RPMI7951 (cell line): ENCODE data around the gene CLDN2. TPM values are rescaled to one million over a fixed set of nuclear protein-coding genes. Genes with fewer than 3 reads are reported as not detected.
"Not testable (repeated sequence)": the region's sequence is repeated elsewhere in the genome, so short reads cannot be mapped to it uniquely, and the experiment has no call there.

ENCODE experiments used
- DNase-seq: peaks from one replicate; pipeline ENCODE4 v3.0.0-alpha.2; 2012; ENCODE audit warnings: low read depth
- total RNA-seq: library from RNA; depleted of rRNA; stranded (reverse); fragments of >200 nt; shearing (Covaris generic); gene quantifications from 2 replicates; pipeline ENCODE4 v1.2.3, GENCODE V29; 2014; rRNA removed

Gene CLDN2
- total RNA-seq, 1 experiment from 2014 or later = not detected

DNA sequence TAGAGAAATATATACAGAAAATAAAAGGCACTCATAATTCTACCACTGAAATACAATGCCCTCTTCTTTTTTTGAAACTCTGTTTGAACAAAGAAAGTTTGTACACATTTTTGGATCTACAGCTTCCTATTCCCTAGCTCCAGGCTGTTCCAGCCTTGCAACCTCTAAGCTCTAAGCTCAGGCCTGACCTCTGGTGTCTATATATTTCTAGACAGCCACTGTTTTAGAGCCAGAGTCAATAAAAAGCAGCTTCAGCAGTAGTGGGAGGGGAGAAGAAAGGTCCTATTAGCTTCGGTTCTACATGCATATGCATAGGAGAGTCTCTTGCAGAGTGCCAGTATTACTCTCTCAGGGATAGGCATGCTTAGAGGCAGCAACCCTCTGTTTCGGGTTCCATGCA lies 39.7 kb downstream of the CLDN2 start:
- peak; percentile 3 for DNase-seq

DNA sequence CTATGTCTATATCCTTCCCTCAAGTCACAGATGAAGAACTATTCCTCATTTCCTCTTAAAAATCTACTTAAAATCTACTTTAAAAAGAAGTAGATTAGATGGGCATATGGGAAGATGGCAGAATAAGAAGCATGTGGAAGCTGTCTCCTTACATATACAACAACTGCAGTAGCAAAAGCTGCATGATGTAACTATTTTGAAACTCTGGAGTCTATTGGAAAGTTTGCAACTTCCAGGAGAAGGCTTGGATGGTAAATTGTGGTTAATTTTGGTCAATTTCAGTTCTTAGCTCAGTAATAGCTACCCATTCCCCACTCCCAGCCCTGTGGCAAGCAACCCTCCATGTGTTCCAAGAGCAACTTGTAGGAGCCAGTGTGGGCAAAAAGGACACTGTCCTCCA lies 42.9 kb downstream of the CLDN2 start:
- DNase-seq = no peak

DNA sequence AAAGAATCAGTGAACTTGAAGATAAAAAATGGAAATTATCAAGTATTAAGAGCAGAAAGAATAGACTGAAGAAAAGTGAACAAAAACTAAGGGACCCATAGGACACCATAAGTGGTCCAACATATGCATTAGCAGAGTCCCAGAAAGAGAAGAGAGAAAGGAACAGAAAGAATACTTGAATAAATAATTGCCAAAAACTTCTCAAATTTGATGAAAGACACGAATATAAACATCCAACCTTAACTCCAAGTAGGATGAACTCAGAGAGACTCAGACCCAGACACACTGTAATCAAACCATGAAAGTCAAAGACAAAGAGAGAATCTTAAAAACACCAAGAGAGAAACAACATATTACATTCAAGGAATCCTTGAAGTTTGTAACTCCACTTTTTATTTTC lies 44.1 kb downstream of the CLDN2 start:
- no peak for DNase-seq

DNA sequence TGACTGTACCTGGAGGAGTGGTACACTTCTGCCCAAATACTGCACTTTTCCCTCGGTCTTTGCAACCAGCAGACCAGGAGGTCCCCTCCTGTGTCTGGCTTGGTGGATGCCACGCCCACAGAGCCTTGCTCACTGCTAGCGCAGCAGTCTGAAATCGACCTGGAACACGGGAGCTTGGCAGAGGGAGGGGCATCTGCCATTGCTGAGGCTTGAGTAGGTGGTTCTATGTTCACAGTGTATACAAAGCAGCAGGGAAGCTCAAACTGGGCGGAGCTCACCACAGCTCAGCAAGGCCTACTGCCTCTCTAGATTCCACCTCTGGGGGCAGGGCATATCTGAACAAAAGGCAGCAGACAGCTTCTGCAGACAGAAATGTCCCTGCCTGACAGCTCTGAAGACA lies 46.3 kb downstream of the CLDN2 start:
- DNase-seq = not testable (repeated sequence)

DNA sequence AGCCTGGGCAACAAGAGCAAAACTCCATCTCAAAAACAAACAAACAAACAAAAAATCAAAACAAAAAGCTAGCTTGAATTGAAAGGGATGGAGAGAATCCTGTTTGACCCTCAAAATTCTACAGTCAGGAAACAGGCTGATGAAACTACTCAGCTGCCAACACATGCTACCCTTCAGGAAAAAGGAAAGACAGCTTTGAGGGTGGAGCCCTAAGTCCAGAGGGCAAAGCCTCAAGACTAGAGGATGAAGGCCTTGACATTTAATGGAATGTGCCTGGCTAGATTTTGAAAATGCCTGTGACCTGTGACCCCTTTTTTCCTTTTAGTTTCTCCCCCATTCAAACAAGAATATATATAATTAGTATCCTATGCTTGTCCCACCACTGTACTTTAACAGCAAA lies 52.7 kb downstream of the CLDN2 start:
- DNase-seq = no peak

DNA sequence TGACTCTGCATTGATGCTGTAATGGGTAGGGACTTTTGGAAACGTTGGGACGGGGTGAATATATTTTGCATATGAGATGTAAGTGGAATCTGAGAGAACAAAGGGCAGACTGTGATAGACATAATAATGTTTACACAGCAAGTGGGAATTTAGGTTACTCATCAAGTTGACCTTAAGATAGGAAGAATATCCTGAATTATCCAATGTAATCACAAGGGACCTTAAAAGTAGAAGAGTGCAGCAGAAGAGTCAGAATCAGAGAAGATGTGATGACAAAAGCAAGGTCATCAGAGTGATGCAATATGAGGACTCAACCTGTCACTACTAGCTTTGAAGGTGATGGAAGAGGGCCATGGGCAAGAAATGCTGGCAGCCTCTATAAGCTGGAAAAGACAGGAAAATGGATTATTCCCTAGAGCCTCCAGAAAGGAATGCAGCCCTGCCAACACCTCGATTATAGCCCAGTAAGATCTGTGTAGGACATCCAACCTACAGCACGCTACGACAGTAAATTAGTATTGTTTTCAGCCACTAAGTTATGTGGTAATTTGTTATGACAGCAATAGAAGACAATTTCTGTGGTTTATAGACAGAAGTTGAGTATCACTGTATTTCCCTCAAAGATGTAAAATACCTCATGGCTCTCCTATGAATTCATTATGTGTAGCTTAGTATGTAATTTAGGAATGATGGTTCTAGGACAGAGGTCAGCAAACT lies 53.4 kb downstream of the CLDN2 start:
- DNase-seq = no peak

DNA sequence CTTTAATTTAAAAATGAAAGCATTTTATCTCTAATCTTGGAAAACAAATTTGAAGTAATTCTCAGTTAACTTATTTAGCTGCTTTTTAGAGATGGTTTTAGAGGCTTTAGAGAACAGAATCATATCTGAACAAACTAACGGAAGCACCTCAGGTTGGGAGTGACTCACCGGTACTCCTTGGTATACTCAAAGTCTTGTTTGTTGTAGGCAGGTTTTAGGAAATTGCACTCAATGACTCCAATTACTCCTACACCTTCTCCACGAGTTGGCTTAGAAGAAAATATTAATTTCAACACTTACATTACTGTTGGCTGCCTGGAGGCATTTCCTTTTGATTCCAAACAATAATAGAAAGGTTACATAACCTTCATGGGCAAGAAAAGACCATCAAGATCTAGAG lies 56.2 kb downstream of the CLDN2 start:
- no peak for DNase-seq

Other genes starting within 250 kb of the CLDN2 start
- 5.0 and 5.5 TPM in 2 replicates for gene RNF128, start 193.7 kb upstream of the CLDN2 start, total RNA-seq
- 3.4 and 4.0 TPM in 2 replicates for gene TBC1D8B, start 117.7 kb upstream of the CLDN2 start, total RNA-seq
- gene RIPPLY1, start 17.1 kb upstream of the CLDN2 start, total RNA-seq = not detected in 2 replicates
- gene MORC4, start 79.8 kb downstream of the CLDN2 start, total RNA-seq = 8.0 and 8.2 TPM in 2 replicates
- 5.0 and 5.2 TPM in 2 replicates for gene RBM41, start 198.4 kb downstream of the CLDN2 start, total RNA-seq